ENCODE measurements around the gene ZCCHC2. TPM values are rescaled to one million over a fixed set of nuclear protein-coding genes. Genes with fewer than 3 reads are reported as not detected.

The ZCCHC2 gene
- total RNA-seq, 1 donor from 2014 or later: 8.7 TPM

- H3K36me3 ChIP-seq (ENCODE audit: control insufficient read depth, insufficient read depth, low read length): peaks cover 7% of the 10 kb centered on the region
- DNase-seq (ENCODE audit: low read depth): peak; percentile 41
- FAIRE-seq: no peak
- no peaks in the 10 kb centered on the region for H3K27me3 ChIP-seq (ENCODE audit: control insufficient read depth, insufficient read depth, low read length)
- no peak overlapping the region for H3K4me3 ChIP-seq (ENCODE audit: low read depth, low read length)
- TF ChIP-seq CTCF (IDR thresholded peaks at IDR 0.05; ENCODE audit: insufficient read depth, low read length, severe bottlenecking): no peak
Observed at GRCh38 chr18:62539284-62540165, 16.7 kb downstream of the ZCCHC2 start.

GRCh38 chr18:62543021-62543420 lies 20.2 kb downstream of the ZCCHC2 start:
- no peak for DNase-seq (ENCODE audit: low read depth)
- Histone ChIP-seq H3K4me3 (ENCODE audit: low read depth, low read length) (no peak overlapping the region), H3K27me3 (ENCODE audit: control insufficient read depth, insufficient read depth, low read length) (no peaks in the 10 kb centered on the region), H3K36me3 (ENCODE audit: control insufficient read depth, insufficient read depth, low read length) (peaks cover 13% of the 10 kb centered on the region)
- no peak for TF ChIP-seq CTCF (IDR thresholded peaks at IDR 0.05; ENCODE audit: insufficient read depth, low read length, severe bottlenecking)
- FAIRE-seq: no peak

GRCh38 chr18:62545098-62545497 lies 22.3 kb downstream of the ZCCHC2 start:
- H3K4me3 ChIP-seq (ENCODE audit: low read depth, low read length): no peak overlapping the region
- no peaks in the 10 kb centered on the region for H3K27me3 ChIP-seq (ENCODE audit: control insufficient read depth, insufficient read depth, low read length)
- DNase-seq (ENCODE audit: low read depth) (no peak), FAIRE-seq (no peak)
- H3K36me3 ChIP-seq (ENCODE audit: control insufficient read depth, insufficient read depth, low read length): peaks cover 15% of the 10 kb centered on the region
- TF ChIP-seq CTCF (IDR thresholded peaks at IDR 0.05; ENCODE audit: insufficient read depth, low read length, severe bottlenecking): no peak

GRCh38 chr18:62549755-62550154 lies 26.9 kb downstream of the ZCCHC2 start:
- DNase-seq (ENCODE audit: low read depth): no peak
- no peak for FAIRE-seq
- no peak overlapping the region for H3K4me3 ChIP-seq (ENCODE audit: low read depth, low read length)
- no peak for TF ChIP-seq CTCF (IDR thresholded peaks at IDR 0.05; ENCODE audit: insufficient read depth, low read length, severe bottlenecking)
- H3K27me3 ChIP-seq (ENCODE audit: control insufficient read depth, insufficient read depth, low read length): no peaks in the 10 kb centered on the region
- peaks cover 11% of the 10 kb centered on the region for H3K36me3 ChIP-seq (ENCODE audit: control insufficient read depth, insufficient read depth, low read length)

- no peak for FAIRE-seq
- no peak for DNase-seq (ENCODE audit: low read depth)
- no peak overlapping the region for H3K4me3 ChIP-seq (ENCODE audit: low read depth, low read length)
Observed at GRCh38 chr18:62550746-62551145, 27.9 kb downstream of the ZCCHC2 start.

More at GRCh38 chr18:62550746-62551145, 27.9 kb downstream of the ZCCHC2 start:
- TF ChIP-seq CTCF (IDR thresholded peaks at IDR 0.05; ENCODE audit: insufficient read depth, low read length, severe bottlenecking): no peak
- Histone ChIP-seq H3K27me3 (ENCODE audit: control insufficient read depth, insufficient read depth, low read length) (no peaks in the 10 kb centered on the region), H3K36me3 (ENCODE audit: control insufficient read depth, insufficient read depth, low read length) (peaks cover 11% of the 10 kb centered on the region)
